Endothelial cell of umbilical vein (primary cell): ENCODE measurements around the gene CAMK2B.

ENCODE experiments used
- CTCF ChIP-seq, 2 donors: IDR thresholded peaks; 1 replicate in 1 of 2; 2 replicates in 1 of 2; pipeline ENCODE4 v1.5.1; 2011; ENCODE audit warnings: low read length in 2 of 2, mild to moderate bottlenecking in 2 of 2, moderate library complexity in 2 of 2, control low read depth in 1 of 2, inconsistent platforms in 1 of 2, low read depth in 1 of 2; ENCODE audit not compliant: insufficient read depth in 1 of 2; ENCODE audit errors: extremely low read depth in 1 of 2
- EZH2 ChIP-seq: IDR thresholded peaks from 2 replicates; pipeline ENCODE4 v1.6.1; 2012; ENCODE audit warnings: borderline replicate concordance, low read depth, mild to moderate bottlenecking, moderate library complexity, low read length, inconsistent platforms; ENCODE audit not compliant: severe bottlenecking
- GATA2 ChIP-seq: IDR thresholded peaks from 2 replicates; pipeline ENCODE4 v1.7.0; 2011; ENCODE audit warnings: low read depth, mild to moderate bottlenecking, moderate library complexity, mixed read lengths, low read length; ENCODE audit not compliant: insufficient read length, insufficient read depth
- JUN ChIP-seq: IDR thresholded peaks from 2 replicates; pipeline ENCODE4 v1.6.1; 2011; ENCODE audit warnings: borderline replicate concordance, low read depth; ENCODE audit not compliant: insufficient read length, insufficient read depth
- POLR2A ChIP-seq: IDR thresholded peaks from 2 replicates; pipeline ENCODE4 v1.6.1; 2012; ENCODE audit warnings: low read depth, mild to moderate bottlenecking, control low read depth, low read length

GRCh38 chr7:44246396-44247113, 78.8 kb downstream of the CAMK2B start:
- no peak for TF ChIP-seq EZH2
- TF ChIP-seq JUN: no peak
- no peak for TF ChIP-seq POLR2A
- TF ChIP-seq CTCF (IDR thresholded peaks at IDR 0.05; ENCODE audit: extremely low read depth in 1 of 2, insufficient read depth in 1 of 2, low read depth in 1 of 2, low read length in 2 of 2): no peak
- TF ChIP-seq GATA2: no peak
